Sigmoid colon (tissue), 4 donors: ENCODE measurements around the gene ASCL5.

Source experiments
- EP300 ChIP-seq, 4 donors: sonication (generic); formaldehyde crosslinking; IDR thresholded peaks; one replicate each; pipeline ENCODE4 v1.6.1; 2017; ENCODE audit warnings: antibody characterized with exemption in 4 of 4
- POLR2A ChIP-seq, 2 donors: fragments of 450-650 bp; IDR thresholded peaks; one replicate each; pipeline ENCODE4 v1.6.1; 2016; ENCODE audit warnings: antibody characterized with exemption in 2 of 2, mild to moderate bottlenecking in 2 of 2, moderate library complexity in 2 of 2
- POLR2AphosphoS5 ChIP-seq, 4 donors: sonication (generic); formaldehyde crosslinking; IDR thresholded peaks; one replicate each; pipeline ENCODE4 v1.6.1; 2017; ENCODE audit warnings: antibody characterized with exemption in 4 of 4
- TF ChIP-seq, protein P1 (sequence below), 4 experiments: fragments of 450-650 bp in 3 of 4; fragments of 200-600 bp in 1 of 4; IDR thresholded peaks; one replicate each; pipeline ENCODE4 v1.5.1; 2016 to 2019; ENCODE audit warnings: antibody characterized with exemption in 4 of 4, mild to moderate bottlenecking in 3 of 4, moderate library complexity in 2 of 4

DNA sequence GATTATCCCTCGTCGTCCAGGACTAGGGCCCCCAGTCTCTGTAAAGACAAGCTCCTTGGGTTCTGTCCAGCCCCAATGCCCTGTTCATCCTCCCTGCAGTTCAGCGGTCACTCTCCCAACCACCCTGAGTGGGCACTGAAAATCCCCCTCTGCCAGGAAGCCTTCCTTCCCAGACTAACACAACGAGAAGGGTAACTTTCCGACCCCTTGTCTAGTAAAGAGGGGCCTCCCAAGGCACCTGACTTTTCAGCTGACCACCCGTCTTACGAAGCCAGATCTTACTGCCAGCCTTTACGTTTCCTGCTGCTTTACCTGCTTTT is 13.9 kb upstream of the ASCL5 start:
- TF ChIP-seq, protein P1, sequence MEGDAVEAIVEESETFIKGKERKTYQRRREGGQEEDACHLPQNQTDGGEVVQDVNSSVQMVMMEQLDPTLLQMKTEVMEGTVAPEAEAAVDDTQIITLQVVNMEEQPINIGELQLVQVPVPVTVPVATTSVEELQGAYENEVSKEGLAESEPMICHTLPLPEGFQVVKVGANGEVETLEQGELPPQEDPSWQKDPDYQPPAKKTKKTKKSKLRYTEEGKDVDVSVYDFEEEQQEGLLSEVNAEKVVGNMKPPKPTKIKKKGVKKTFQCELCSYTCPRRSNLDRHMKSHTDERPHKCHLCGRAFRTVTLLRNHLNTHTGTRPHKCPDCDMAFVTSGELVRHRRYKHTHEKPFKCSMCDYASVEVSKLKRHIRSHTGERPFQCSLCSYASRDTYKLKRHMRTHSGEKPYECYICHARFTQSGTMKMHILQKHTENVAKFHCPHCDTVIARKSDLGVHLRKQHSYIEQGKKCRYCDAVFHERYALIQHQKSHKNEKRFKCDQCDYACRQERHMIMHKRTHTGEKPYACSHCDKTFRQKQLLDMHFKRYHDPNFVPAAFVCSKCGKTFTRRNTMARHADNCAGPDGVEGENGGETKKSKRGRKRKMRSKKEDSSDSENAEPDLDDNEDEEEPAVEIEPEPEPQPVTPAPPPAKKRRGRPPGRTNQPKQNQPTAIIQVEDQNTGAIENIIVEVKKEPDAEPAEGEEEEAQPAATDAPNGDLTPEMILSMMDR (IDR thresholded peaks at IDR 0.05): no peak
- TF ChIP-seq POLR2A (IDR thresholded peaks at IDR 0.05) (no peak), POLR2AphosphoS5 (IDR thresholded peaks at IDR 0.05) (no peak), EP300 (IDR thresholded peaks at IDR 0.05) (no peak)
